Measurements from ENCODE around the gene POLR2C. TPM values are rescaled to one million over a fixed set of nuclear protein-coding genes. Genes with fewer than 3 reads are reported as not detected.

POLR2C gene
- total and polyA plus RNA-seq, 2 of the 13 experiments (the other 11 are each of a cell fraction or from before 2014, with no cell fraction given), result 104 to 216 TPM

DNA sequence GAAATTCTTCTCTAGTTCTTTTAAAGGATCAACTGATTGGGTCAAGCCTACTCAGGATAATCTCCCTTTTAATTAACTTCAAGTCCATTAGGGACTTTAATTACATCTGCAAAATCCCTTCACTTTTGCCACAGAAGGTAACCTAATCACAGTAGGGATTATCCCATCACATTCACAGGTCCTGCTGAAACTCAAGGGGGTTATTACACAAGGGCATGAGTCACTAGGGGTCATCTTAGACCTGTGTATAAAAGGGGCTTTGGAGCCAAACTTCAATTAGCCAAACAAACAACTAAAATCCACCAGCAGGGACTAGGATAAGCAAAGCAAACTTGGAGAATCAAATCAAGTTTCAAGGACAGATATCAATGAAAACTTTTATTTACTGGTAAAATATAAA is 34.7 kb upstream of the POLR2C start:
- intact Hi-C loops (cut with micrococcal nuclease; ENCODE audit: unreplicated experiment), result no loop called here
- ChIA-PET CTCF (ENCODE audit: low intra/inter-chr PET ratio, low total read pairs) (no interaction called here), POLR2A (no interaction called here)
- no peaks in the 10 kb centered on the region for H3K79me2 ChIP-seq (ENCODE audit: insufficient read depth, low read length)
- H3K27me3 ChIP-seq (ENCODE audit: control insufficient read depth in 1 of 2, insufficient read depth in 2 of 2, low read length in 2 of 2), result no peaks in the 10 kb centered on the region
- BruUV-seq (replicated peaks), result no TSS peak
- no peaks in the 10 kb centered on the region for H4K20me1 ChIP-seq (ENCODE audit: insufficient read depth, low read length)
- DNase-seq (ENCODE audit: low spot score), result no peak
- in situ Hi-C loops (cut with HindIII; ENCODE audit: extremely low pct_ligation_motif_present, low pct_unique_long_range_greater_than_20kb), result no loop called here
- peaks cover 19 to 52% of the 10 kb centered on the region in 2 experiments for H3K36me3 ChIP-seq (replicated peaks in 1 of 2; ENCODE audit: control insufficient read depth in 1 of 2, insufficient read depth in 2 of 2, low read length in 2 of 2)
- no peak overlapping the region for H2AFZ ChIP-seq (ENCODE audit: low read length)
- H3K9ac ChIP-seq (ENCODE audit: insufficient read depth, low read depth, low read length), result no peak overlapping the region
- H3K9me3 ChIP-seq (ENCODE audit: low read length), result no peaks in the 10 kb centered on the region
- H3K4me1 ChIP-seq (ENCODE audit: insufficient read depth, low read length), result peaks cover 10% of the 10 kb centered on the region
- TF ChIP-seq SAP130 (CRISPR knock-in tag; IDR thresholded peaks at IDR 0.05; ENCODE audit: low read depth), result no peak
- TF ChIP-seq ZNF619 (CRISPR knock-in tag; IDR thresholded peaks at IDR 0.05), result no peak
- no peak for TF ChIP-seq SNAI1 (CRISPR knock-in tag; IDR thresholded peaks at IDR 0.05; ENCODE audit: borderline replicate concordance)
- TF ChIP-seq, protein P1, sequence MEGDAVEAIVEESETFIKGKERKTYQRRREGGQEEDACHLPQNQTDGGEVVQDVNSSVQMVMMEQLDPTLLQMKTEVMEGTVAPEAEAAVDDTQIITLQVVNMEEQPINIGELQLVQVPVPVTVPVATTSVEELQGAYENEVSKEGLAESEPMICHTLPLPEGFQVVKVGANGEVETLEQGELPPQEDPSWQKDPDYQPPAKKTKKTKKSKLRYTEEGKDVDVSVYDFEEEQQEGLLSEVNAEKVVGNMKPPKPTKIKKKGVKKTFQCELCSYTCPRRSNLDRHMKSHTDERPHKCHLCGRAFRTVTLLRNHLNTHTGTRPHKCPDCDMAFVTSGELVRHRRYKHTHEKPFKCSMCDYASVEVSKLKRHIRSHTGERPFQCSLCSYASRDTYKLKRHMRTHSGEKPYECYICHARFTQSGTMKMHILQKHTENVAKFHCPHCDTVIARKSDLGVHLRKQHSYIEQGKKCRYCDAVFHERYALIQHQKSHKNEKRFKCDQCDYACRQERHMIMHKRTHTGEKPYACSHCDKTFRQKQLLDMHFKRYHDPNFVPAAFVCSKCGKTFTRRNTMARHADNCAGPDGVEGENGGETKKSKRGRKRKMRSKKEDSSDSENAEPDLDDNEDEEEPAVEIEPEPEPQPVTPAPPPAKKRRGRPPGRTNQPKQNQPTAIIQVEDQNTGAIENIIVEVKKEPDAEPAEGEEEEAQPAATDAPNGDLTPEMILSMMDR (CRISPR knock-in tag; IDR thresholded peaks at IDR 0.05), result peak; percentile 30
- TF ChIP-seq TBL1XR1 (IDR thresholded peaks at IDR 0.05; ENCODE audit: borderline replicate concordance, low read length, partially characterized antibody), result no peak
- TF ChIP-seq STAG1 (CRISPR knock-in tag; IDR thresholded peaks at IDR 0.05), result 0 out of 2 replicates have a peak, but pooled peaks have one; percentile 18
- TF ChIP-seq, protein P2, sequence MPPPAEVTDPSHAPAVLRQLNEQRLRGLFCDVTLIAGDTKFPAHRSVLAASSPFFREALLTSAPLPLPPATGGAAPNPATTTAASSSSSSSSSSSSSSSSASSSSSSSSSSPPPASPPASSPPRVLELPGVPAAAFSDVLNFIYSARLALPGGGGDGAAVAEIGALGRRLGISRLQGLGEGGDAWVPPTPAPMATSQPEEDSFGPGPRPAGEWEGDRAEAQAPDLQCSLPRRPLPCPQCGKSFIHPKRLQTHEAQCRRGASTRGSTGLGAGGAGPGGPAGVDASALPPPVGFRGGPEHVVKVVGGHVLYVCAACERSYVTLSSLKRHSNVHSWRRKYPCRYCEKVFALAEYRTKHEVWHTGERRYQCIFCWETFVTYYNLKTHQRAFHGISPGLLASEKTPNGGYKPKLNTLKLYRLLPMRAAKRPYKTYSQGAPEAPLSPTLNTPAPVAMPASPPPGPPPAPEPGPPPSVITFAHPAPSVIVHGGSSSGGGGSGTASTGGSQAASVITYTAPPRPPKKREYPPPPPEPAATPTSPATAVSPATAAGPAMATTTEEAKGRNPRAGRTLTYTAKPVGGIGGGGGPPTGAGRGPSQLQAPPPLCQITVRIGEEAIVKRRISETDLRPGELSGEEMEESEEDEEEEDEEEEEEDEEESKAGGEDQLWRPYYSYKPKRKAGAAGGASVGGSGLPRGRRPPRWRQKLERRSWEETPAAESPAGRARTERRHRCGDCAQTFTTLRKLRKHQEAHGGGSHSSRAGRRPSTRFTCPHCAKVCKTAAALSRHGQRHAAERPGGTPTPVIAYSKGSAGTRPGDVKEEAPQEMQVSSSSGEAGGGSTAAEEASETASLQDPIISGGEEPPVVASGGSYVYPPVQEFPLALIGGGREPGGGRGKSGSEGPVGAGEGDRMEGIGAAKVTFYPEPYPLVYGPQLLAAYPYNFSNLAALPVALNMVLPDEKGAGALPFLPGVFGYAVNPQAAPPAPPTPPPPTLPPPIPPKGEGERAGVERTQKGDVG (CRISPR knock-in tag; IDR thresholded peaks at IDR 0.05; ENCODE audit: borderline replicate concordance), result no peak
- TF ChIP-seq, protein P3, sequence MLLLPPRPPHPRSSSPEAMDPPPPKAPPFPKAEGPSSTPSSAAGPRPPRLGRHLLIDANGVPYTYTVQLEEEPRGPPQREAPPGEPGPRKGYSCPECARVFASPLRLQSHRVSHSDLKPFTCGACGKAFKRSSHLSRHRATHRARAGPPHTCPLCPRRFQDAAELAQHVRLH (CRISPR knock-in tag; IDR thresholded peaks at IDR 0.05; ENCODE audit: borderline replicate concordance, low read depth), result no peak
- TF ChIP-seq ZNF562 (CRISPR knock-in tag; IDR thresholded peaks at IDR 0.05; ENCODE audit: borderline replicate concordance), result no peak
- peak; percentile 63 for TF ChIP-seq FOSL2 (CRISPR knock-in tag; IDR thresholded peaks at IDR 0.05)
- TF ChIP-seq SRF (IDR thresholded peaks at IDR 0.05; ENCODE audit: low read depth, low read length), result no peak
- no peak overlapping the region for H3K4me3 ChIP-seq (replicated peaks in 1 of 3; ENCODE audit: insufficient read depth in 1 of 3, low read depth in 2 of 3, low read length in 3 of 3)
- no peak for FAIRE-seq
- H3K4me2 ChIP-seq (ENCODE audit: low read depth, low read length), result no peak overlapping the region
- H3K27ac ChIP-seq (ENCODE audit: extremely low read length, insufficient read depth, low read length), result no peak overlapping the region
- no peak for ATAC-seq
